Upper lobe of right lung (tissue), 1 donor: ENCODE results near the gene MAP3K5. TPM values are rescaled to one million over a fixed set of nuclear protein-coding genes. Genes with fewer than 3 reads are reported as not detected.

Source experiments
- ATAC-seq: fragments of 200-7000 bp; cut with Tn5 transposase; one replicate; pipeline ENCODE4 v1.9.1; 2020; ENCODE audit warnings: mild to moderate bottlenecking, moderate library complexity
- DNase-seq: peaks from one replicate; pipeline ENCODE4 v3.0.0-alpha.2; 2020
- H3K27ac ChIP-seq: fragments of 200-600 bp; one replicate; pipeline ENCODE4 v1.8.0; 2022
- H3K27me3 ChIP-seq: fragments of 200-600 bp; one replicate; pipeline ENCODE4 v1.8.0; 2022; ENCODE audit warnings: mild to moderate bottlenecking
- H3K36me3 ChIP-seq: fragments of 200-600 bp; one replicate; pipeline ENCODE4 v1.8.0; 2022
- H3K4me1 ChIP-seq: fragments of 200-600 bp; one replicate; pipeline ENCODE4 v1.8.0; 2022
- H3K4me3 ChIP-seq: fragments of 200-600 bp; one replicate; pipeline ENCODE4 v1.8.0; 2022; ENCODE audit warnings: mild to moderate bottlenecking
- H3K9me3 ChIP-seq: fragments of 200-600 bp; one replicate; pipeline ENCODE4 v1.8.0; 2022
- intact Hi-C: fragments of 100-400 bp; cut with DNase I; formaldehyde crosslinking; loops from one replicate; pipeline ENCODE4 v1.11.0; 2022
- total RNA-seq: library from RNA; stranded (reverse); fragmentation: NEBNext Ultra II Directional; extraction: Animal tissue kit (Norgen Biotek cat#: 25700); gene quantifications from one replicate; pipeline ENCODE4 v1.2.1, GENCODE V29; 2021
- TF ChIP-seq, protein P1 (sequence below): fragments of 200-600 bp; IDR thresholded peaks from one replicate; pipeline ENCODE4 v1.8.0; 2022; ENCODE audit warnings: antibody characterized with exemption
- donor health status: DM: no; HTN: yes; CAD: no; lungs with severe emphysema.

The MAP3K5 gene
- total RNA-seq, 1 donor from 2014 or later = 32.5 TPM

DNA sequence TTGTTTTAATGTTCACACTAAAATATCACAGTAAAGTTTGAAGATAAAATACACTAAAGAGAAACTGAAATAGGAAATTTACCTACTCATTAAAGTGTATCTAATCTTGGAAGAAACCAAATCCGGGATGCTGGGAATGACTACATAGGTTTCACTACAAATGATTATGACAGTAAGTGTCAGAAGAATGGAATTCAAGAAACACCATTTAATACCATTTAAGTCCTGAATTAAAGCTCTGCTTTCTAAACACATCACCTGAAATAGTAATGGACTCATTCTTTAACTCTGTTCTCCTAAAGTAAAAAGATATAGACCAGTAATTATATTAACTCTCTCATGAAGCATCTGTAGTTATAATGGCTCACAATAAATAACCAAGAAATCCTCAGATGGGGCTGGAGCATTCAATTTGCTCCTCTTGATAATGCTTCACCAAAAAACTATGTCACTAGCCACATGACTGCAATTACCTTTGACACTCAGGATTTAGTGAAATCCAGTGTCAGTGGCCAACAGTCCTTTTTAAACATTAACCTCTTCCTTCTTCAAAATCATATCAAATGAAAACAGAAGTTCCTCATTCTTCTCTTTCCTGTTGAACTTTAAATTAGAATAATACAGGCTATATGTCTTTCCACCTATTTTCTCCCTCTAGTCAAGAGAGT lies 283.4 kb downstream of the MAP3K5 start:
- H3K27ac ChIP-seq = no peak overlapping the region

More for the DNA sequence above, 283.4 kb downstream of the MAP3K5 start:
- Histone ChIP-seq H3K9me3 (no peaks in the 10 kb centered on the region), H3K36me3 (no peaks in the 10 kb centered on the region), H3K27me3 (no peaks in the 10 kb centered on the region), H3K4me3 (no peak overlapping the region), H3K4me1 (peaks cover 4% of the 10 kb centered on the region)
- TF ChIP-seq, protein P1, sequence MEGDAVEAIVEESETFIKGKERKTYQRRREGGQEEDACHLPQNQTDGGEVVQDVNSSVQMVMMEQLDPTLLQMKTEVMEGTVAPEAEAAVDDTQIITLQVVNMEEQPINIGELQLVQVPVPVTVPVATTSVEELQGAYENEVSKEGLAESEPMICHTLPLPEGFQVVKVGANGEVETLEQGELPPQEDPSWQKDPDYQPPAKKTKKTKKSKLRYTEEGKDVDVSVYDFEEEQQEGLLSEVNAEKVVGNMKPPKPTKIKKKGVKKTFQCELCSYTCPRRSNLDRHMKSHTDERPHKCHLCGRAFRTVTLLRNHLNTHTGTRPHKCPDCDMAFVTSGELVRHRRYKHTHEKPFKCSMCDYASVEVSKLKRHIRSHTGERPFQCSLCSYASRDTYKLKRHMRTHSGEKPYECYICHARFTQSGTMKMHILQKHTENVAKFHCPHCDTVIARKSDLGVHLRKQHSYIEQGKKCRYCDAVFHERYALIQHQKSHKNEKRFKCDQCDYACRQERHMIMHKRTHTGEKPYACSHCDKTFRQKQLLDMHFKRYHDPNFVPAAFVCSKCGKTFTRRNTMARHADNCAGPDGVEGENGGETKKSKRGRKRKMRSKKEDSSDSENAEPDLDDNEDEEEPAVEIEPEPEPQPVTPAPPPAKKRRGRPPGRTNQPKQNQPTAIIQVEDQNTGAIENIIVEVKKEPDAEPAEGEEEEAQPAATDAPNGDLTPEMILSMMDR = no peak
- no peak for DNase-seq
- intact Hi-C loops = no loop called here
- ATAC-seq = no peak

Other genes starting within 250 kb of the MAP3K5 start
- 23.2 TPM for gene MAP7, start 242.1 kb downstream of the MAP3K5 start, total RNA-seq
- gene PEX7, start 30.1 kb upstream of the MAP3K5 start, total RNA-seq = 5.6 TPM
- gene SLC35D3, start 129.8 kb upstream of the MAP3K5 start, total RNA-seq = not detected